Measurements from ENCODE around the gene PSMG3. TPM values are rescaled to one million over a fixed set of nuclear protein-coding genes. Genes with fewer than 3 reads are reported as not detected.

Gene PSMG3
- total RNA-seq, 1 donor from 2014 or later: 35.2 TPM

- H3K27me3 Mint-ChIP-seq: no peaks in the 10 kb centered on the region
- H3K36me3 Mint-ChIP-seq: no peaks in the 10 kb centered on the region
- TF ChIP-seq CTCF (conservative IDR thresholded peaks at IDR 0.05): no peak
- DNase-seq (ENCODE audit: extremely low spot score, unreplicated experiment): no peak
- peaks cover 11% of the 10 kb centered on the region for H3K4me1 Mint-ChIP-seq (ENCODE audit: unreplicated experiment)
- H3K27ac Mint-ChIP-seq: no peak overlapping the region
- no peaks in the 10 kb centered on the region for H3K9me3 Mint-ChIP-seq
- H3K4me3 Mint-ChIP-seq: no peak overlapping the region
These were observed 10.8 kb downstream of the PSMG3 start for GRCh38 chr7:1558841-1559625.

- no peaks in the 10 kb centered on the region for H3K36me3 Mint-ChIP-seq
- H3K9me3 Mint-ChIP-seq: no peaks in the 10 kb centered on the region
- H3K27ac Mint-ChIP-seq: peak overlapping the region; percentile 66
- no peak overlapping the region for H3K4me3 Mint-ChIP-seq
- H3K27me3 Mint-ChIP-seq: no peaks in the 10 kb centered on the region
- H3K4me1 Mint-ChIP-seq (ENCODE audit: unreplicated experiment): peaks cover 11% of the 10 kb centered on the region
- TF ChIP-seq CTCF (conservative IDR thresholded peaks at IDR 0.05): peak; percentile 22
- peak; percentile 68 for DNase-seq (ENCODE audit: extremely low spot score, unreplicated experiment)
These were observed 11.5 kb downstream of the PSMG3 start for GRCh38 chr7:1558181-1558811.

- no peak for TF ChIP-seq CTCF (conservative IDR thresholded peaks at IDR 0.05)
- H3K27ac Mint-ChIP-seq: peak overlapping the region; percentile 66
These were observed 12.1 kb downstream of the PSMG3 start for GRCh38 chr7:1557771-1558170.

GRCh38 chr7:1557006-1557405, 12.8 kb downstream of the PSMG3 start:
- H3K4me1 Mint-ChIP-seq (ENCODE audit: unreplicated experiment): peaks cover 7% of the 10 kb centered on the region
- H3K36me3 Mint-ChIP-seq: no peaks in the 10 kb centered on the region
- DNase-seq (ENCODE audit: extremely low spot score, unreplicated experiment): no peak
- H3K4me3 Mint-ChIP-seq: no peak overlapping the region
- H3K9me3 Mint-ChIP-seq: no peaks in the 10 kb centered on the region
- no peak for TF ChIP-seq CTCF (conservative IDR thresholded peaks at IDR 0.05)
- H3K27ac Mint-ChIP-seq: no peak overlapping the region
- H3K27me3 Mint-ChIP-seq: no peaks in the 10 kb centered on the region

More at GRCh38 chr7:1557771-1558170, 12.1 kb downstream of the PSMG3 start:
- DNase-seq (ENCODE audit: extremely low spot score, unreplicated experiment): peak; percentile 68
- Mint-ChIP-seq H3K4me1 (ENCODE audit: unreplicated experiment) (peaks cover 11% of the 10 kb centered on the region), H3K4me3 (no peak overlapping the region), H3K27me3 (no peaks in the 10 kb centered on the region), H3K9me3 (no peaks in the 10 kb centered on the region), H3K36me3 (no peaks in the 10 kb centered on the region)

- peaks cover 5% of the 10 kb centered on the region for H3K4me1 Mint-ChIP-seq (ENCODE audit: unreplicated experiment)
- no peak for DNase-seq (ENCODE audit: extremely low spot score, unreplicated experiment)
- TF ChIP-seq CTCF (conservative IDR thresholded peaks at IDR 0.05): peak; percentile 57
- no peaks in the 10 kb centered on the region for H3K36me3 Mint-ChIP-seq
- peak within 1 kb of the TSS; percentile 85 for H3K27ac Mint-ChIP-seq
- H3K4me3 Mint-ChIP-seq: peak within 1 kb of the TSS; percentile 45
- H3K9me3 Mint-ChIP-seq: no peaks in the 10 kb centered on the region
- H3K27me3 Mint-ChIP-seq: no peaks in the 10 kb centered on the region
These were observed 13.9 kb downstream of the PSMG3 start, which contains the start of gene TMEM184A for GRCh38 chr7:1555813-1556543. Gene TMEM184A, minus strand, starts transcription at chr7:1556205. Its CDS starts 721 bp downstream, at chr7:1555484.
